Stomach (tissue), 4 donors: ENCODE results near the gene CAB39L.

Experiments
- CTCF ChIP-seq, 7 experiments: fragments of 450-650 bp in 4 of 7; fragments of 200-600 bp in 3 of 7; sonication (generic) in 3 of 7; IDR thresholded peaks; one replicate each; pipeline ENCODE4 v1.5.1; 2016 to 2019; ENCODE audit warnings: antibody characterized with exemption in 7 of 7, control low read depth in 2 of 7, mild to moderate bottlenecking in 1 of 7
- EP300 ChIP-seq: sonication (generic); formaldehyde crosslinking; IDR thresholded peaks from one replicate; pipeline ENCODE4 v1.6.1; 2017; ENCODE audit warnings: antibody characterized with exemption
- POLR2A ChIP-seq, 4 donors: fragments of 450-650 bp; IDR thresholded peaks; one replicate each; pipeline ENCODE4 v1.6.1; 2016; ENCODE audit warnings: antibody characterized with exemption in 4 of 4, control low read depth in 2 of 4, mild to moderate bottlenecking in 1 of 4, moderate library complexity in 1 of 4

GRCh38 chr13:49456156-49456555 is 12.3 kb upstream of the CAB39L start:
- TF ChIP-seq CTCF (IDR thresholded peaks at IDR 0.05) = no peak
- no peak for TF ChIP-seq POLR2A (IDR thresholded peaks at IDR 0.05)
- TF ChIP-seq EP300 = no peak
